Activated B cell treated with CpG ODN at 0.5 μM for 24 hours (primary cell): Measurements from ENCODE around the gene DLX2. TPM values are rescaled to one million over a fixed set of nuclear protein-coding genes. Genes with fewer than 3 reads are reported as not detected.

Source experiments
- ATAC-seq: fragments of 200-7000 bp; cut with Tn5 transposase; one replicate; pipeline ENCODE4 v1.10.0; 2021; ENCODE audit warnings: low read depth, mild to moderate bottlenecking, moderate library complexity
- CTCF ChIA-PET: fragments of 350-600 bp; sonication (Branson Sonifier 250); formaldehyde crosslinking; loops from one replicate; lab custom pipeline; 2021; ENCODE audit warnings: antibody characterized with exemption; lab: Charles Lee
- POLR2A ChIA-PET: fragments of 350-600 bp; sonication (Branson Sonifier 250); formaldehyde crosslinking; loops from one replicate; lab custom pipeline; 2021; ENCODE audit warnings: antibody characterized with exemption; lab: Charles Lee
- DNase-seq: peaks from one replicate; pipeline ENCODE4 v3.0.0; 2022
- H3K27ac Mint-ChIP-seq: one replicate; pipeline ENCODE4 v1.8.0; 2020; ENCODE audit warnings: mixed read lengths
- H3K27me3 Mint-ChIP-seq: one replicate; pipeline ENCODE4 v1.8.0; 2021; ENCODE audit warnings: mixed read lengths
- H3K36me3 Mint-ChIP-seq: one replicate; pipeline ENCODE4 v1.8.0; 2021; ENCODE audit warnings: low read depth, mixed read lengths
- H3K4me1 Mint-ChIP-seq: one replicate; pipeline ENCODE4 v1.8.0; 2021; ENCODE audit warnings: mixed read lengths
- H3K4me3 Mint-ChIP-seq: one replicate; pipeline ENCODE4 v1.8.0; 2020; ENCODE audit warnings: mild to moderate bottlenecking, mixed read lengths
- H3K9me3 Mint-ChIP-seq: one replicate; pipeline ENCODE4 v1.8.0; 2020; ENCODE audit warnings: mixed read lengths
- intact Hi-C: fragments of 100-400 bp; cut with micrococcal nuclease; formaldehyde crosslinking; loops from one replicate; pipeline ENCODE4 v1.15.1; 2024
- total RNA-seq: library from RNA; stranded (reverse); gene quantifications from 2 replicates; pipeline ENCODE4 v1.2.3, GENCODE V29; 2022
- TF ChIP-seq, protein P1 (sequence below): fragments of 200-600 bp; IDR thresholded peaks from one replicate; pipeline ENCODE4 v1.8.0; 2022; ENCODE audit warnings: antibody characterized with exemption, mild to moderate bottlenecking

Gene DLX2
- total RNA-seq, 1 donor from 2014 or later = 0.16 TPM

- ChIA-PET CTCF (interaction anchor here (0.6 to 2.4 kb wide), 9 partner anchors 301 to 539 kb away, joined by 3 to 17 read pairs (median 5); no protein-coding TSS in a partner anchor), POLR2A (no interaction called here)
- peaks cover 28% of the 10 kb centered on the region for H3K27me3 Mint-ChIP-seq
- H3K27ac Mint-ChIP-seq = no peak overlapping the region
- no peaks in the 10 kb centered on the region for H3K36me3 Mint-ChIP-seq
- ATAC-seq (no peak), DNase-seq (no peak)
- no peaks in the 10 kb centered on the region for H3K4me1 Mint-ChIP-seq
- intact Hi-C loops = loop anchor here (1.0 kb wide), 2 partner anchors 515 to 539 kb away; no protein-coding TSS in a partner anchor
- no peak overlapping the region for H3K4me3 Mint-ChIP-seq
- no peaks in the 10 kb centered on the region for H3K9me3 Mint-ChIP-seq
- TF ChIP-seq, protein P1, sequence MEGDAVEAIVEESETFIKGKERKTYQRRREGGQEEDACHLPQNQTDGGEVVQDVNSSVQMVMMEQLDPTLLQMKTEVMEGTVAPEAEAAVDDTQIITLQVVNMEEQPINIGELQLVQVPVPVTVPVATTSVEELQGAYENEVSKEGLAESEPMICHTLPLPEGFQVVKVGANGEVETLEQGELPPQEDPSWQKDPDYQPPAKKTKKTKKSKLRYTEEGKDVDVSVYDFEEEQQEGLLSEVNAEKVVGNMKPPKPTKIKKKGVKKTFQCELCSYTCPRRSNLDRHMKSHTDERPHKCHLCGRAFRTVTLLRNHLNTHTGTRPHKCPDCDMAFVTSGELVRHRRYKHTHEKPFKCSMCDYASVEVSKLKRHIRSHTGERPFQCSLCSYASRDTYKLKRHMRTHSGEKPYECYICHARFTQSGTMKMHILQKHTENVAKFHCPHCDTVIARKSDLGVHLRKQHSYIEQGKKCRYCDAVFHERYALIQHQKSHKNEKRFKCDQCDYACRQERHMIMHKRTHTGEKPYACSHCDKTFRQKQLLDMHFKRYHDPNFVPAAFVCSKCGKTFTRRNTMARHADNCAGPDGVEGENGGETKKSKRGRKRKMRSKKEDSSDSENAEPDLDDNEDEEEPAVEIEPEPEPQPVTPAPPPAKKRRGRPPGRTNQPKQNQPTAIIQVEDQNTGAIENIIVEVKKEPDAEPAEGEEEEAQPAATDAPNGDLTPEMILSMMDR = no peak
Measured at GRCh38 chr2:172113617-172114016, 10.9 kb upstream of the DLX2 start.

DNA sequence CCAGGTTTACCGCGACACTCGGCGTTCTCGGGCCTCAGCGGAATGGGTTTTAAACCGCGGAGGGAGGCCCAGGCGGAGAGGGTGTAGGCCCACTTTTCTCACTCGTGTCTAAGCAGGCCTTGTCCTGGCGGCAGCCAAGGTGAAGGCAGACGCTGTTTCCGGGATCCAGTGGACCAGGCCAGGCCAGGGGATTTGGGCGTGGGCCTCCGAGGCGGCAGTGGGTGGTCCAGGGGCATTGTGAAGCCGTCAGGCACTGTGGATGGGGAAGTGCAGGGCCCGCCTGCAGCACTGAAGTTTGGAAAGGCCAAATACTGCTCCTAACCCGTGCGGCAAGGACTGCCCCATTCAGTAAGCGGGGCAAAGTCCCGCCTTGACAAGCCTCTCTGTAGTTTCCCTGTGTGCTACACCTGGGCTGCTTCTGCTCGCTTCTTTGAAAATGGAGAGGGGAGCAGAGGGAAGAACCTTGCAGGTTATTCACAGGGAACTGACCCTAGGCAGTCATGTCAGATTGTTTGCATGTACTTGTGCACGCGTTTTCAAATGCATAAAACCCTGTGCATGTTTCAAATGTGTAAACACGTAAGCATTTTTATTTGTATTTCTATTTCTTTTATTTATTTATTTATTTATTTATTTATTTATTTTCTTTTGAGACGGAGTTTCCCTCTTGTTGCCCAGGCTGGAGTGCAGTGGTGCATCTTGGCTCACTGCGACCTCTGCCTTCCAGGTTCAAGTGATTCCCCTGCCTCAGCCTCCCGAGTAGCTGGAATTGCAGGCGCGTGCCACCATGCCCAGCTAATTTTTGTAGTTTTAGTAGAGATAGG is 7.5 kb upstream of the DLX2 start:
- Mint-ChIP-seq H3K4me1 (peaks cover 4% of the 10 kb centered on the region), H3K9me3 (no peaks in the 10 kb centered on the region), H3K27me3 (peaks cover 55% of the 10 kb centered on the region), H3K4me3 (no peak overlapping the region), H3K27ac (no peak overlapping the region), H3K36me3 (no peaks in the 10 kb centered on the region)
- no peak for ATAC-seq
- ChIA-PET POLR2A (no interaction called here), CTCF (no interaction called here)
- intact Hi-C loops = loop anchor here (5.0 kb wide), 1 partner anchor 38 kb away; no protein-coding TSS in a partner anchor
- TF ChIP-seq, protein P1 = no peak
- DNase-seq = no peak

GRCh38 chr2:172109256-172109987 is 6.7 kb upstream of the DLX2 start:
- H3K27me3 Mint-ChIP-seq = peaks cover 53% of the 10 kb centered on the region
- CTCF ChIA-PET = no interaction called here

DNA sequence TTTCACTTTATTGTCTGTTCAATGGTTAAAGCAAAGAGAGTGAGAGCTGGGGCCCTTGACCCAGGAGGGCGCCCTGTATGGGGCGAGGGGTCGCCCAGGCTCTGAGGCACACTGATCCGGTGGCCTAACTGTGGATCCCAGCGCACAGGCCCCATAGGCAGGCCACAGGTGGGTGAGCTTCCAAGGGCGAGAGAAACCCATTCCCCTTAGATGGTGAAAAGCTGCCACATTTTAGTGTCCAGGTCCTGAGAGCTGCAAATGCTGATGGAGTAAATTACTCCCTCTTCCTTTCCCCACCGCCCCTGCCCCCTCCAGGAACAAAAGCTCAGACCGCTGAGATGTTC is 5.9 kb upstream of the DLX2 start:
- no peak for ATAC-seq
- Mint-ChIP-seq H3K4me1 (peaks cover 8% of the 10 kb centered on the region), H3K27ac (no peak overlapping the region), H3K4me3 (no peak overlapping the region), H3K9me3 (no peaks in the 10 kb centered on the region), H3K36me3 (peaks cover 2% of the 10 kb centered on the region), H3K27me3 (peaks cover 55% of the 10 kb centered on the region)
- no peak for DNase-seq
- intact Hi-C loops = loop anchor here (5.0 kb wide), 1 partner anchor 36 kb away; no protein-coding TSS in a partner anchor
- CTCF ChIA-PET = no interaction called here
- POLR2A ChIA-PET = interaction anchor here (0.6 kb wide), 1 partner anchor 11 kb away, joined by 3 read pairs; no protein-coding TSS in a partner anchor
- TF ChIP-seq, protein P1 = no peak

More at GRCh38 chr2:172109256-172109987, 6.7 kb upstream of the DLX2 start:
- TF ChIP-seq, protein P1 = no peak
- H3K9me3 Mint-ChIP-seq = no peaks in the 10 kb centered on the region
- peaks cover 4% of the 10 kb centered on the region for H3K4me1 Mint-ChIP-seq
- DNase-seq (no peak), ATAC-seq (no peak)
- no peak overlapping the region for H3K27ac Mint-ChIP-seq
- H3K4me3 Mint-ChIP-seq = no peak overlapping the region
- intact Hi-C loops = loop anchor here (5.0 kb wide), 1 partner anchor 37 kb away; no protein-coding TSS in a partner anchor
- POLR2A ChIA-PET = interaction anchor here (0.6 kb wide), 1 partner anchor 12 kb away, joined by 3 read pairs; no protein-coding TSS in a partner anchor
- no peaks in the 10 kb centered on the region for H3K36me3 Mint-ChIP-seq
